Measurements from ENCODE around the gene RAD51B.

RAD51B gene

GRCh38 chr14:68395604-68396003 lies 576.0 kb downstream of the RAD51B start:
- TF ChIP-seq CTCF (IDR thresholded peaks at IDR 0.05; ENCODE audit: extremely low read depth, missing control alignments): no peak
- no peak for DNase-seq (ENCODE audit: low spot score)

- TF ChIP-seq CTCF (IDR thresholded peaks at IDR 0.05; ENCODE audit: extremely low read depth, missing control alignments): no peak
- DNase-seq (ENCODE audit: low spot score): no peak
Observed at GRCh38 chr14:68396461-68396860, 576.9 kb downstream of the RAD51B start.

- no peak for TF ChIP-seq CTCF (IDR thresholded peaks at IDR 0.05; ENCODE audit: extremely low read depth, missing control alignments)
- DNase-seq (ENCODE audit: low spot score): no peak
Observed at GRCh38 chr14:68397371-68397811, 577.8 kb downstream of the RAD51B start.

- DNase-seq (ENCODE audit: low spot score): no peak
- no peak for TF ChIP-seq CTCF (IDR thresholded peaks at IDR 0.05; ENCODE audit: extremely low read depth, missing control alignments)
Observed at GRCh38 chr14:68397822-68398221, 578.2 kb downstream of the RAD51B start.

GRCh38 chr14:68398370-68398769 lies 578.8 kb downstream of the RAD51B start:
- no peak for TF ChIP-seq CTCF (IDR thresholded peaks at IDR 0.05; ENCODE audit: extremely low read depth, missing control alignments)
- no peak for DNase-seq (ENCODE audit: low spot score)

GRCh38 chr14:68399971-68400370 lies 580.4 kb downstream of the RAD51B start:
- TF ChIP-seq CTCF (IDR thresholded peaks at IDR 0.05; ENCODE audit: extremely low read depth, missing control alignments): no peak
- no peak for DNase-seq (ENCODE audit: low spot score)

- DNase-seq (ENCODE audit: low spot score): no peak
- no peak for TF ChIP-seq CTCF (IDR thresholded peaks at IDR 0.05; ENCODE audit: extremely low read depth, missing control alignments)
Observed at GRCh38 chr14:68401317-68401716, 581.7 kb downstream of the RAD51B start.

Data from GM20000 (cell line).